T47D (cell line): ENCODE results near the gene SGCA.

Experiments used
- DNase-seq, 2 experiments: peaks; one replicate each; pipeline versions ENCODE4 v3.0.0 to v3.0.0-alpha.2; 2011 to 2012; ENCODE audit warnings: low read depth in 1 of 2, low spot score in 1 of 2
- JUND ChIP-seq: IDR thresholded peaks from 2 replicates; pipeline ENCODE4 v1.6.1; 2012; ENCODE audit warnings: low read depth
- in situ Hi-C: cut with HindIII; loops from 2 replicates; pipeline ENCODE4 v1.10.0; 2016; ENCODE audit warnings: low sequenced_read_pairs, low pct_unique_long_range_greater_than_20kb

SGCA gene

GRCh38 chr17:50169121-50169764 is 3.4 kb downstream of the SGCA start:
- in situ Hi-C loops, result no loop called here
- TF ChIP-seq JUND, result no peak
- peak; percentile 51 to 85 for DNase-seq

- in situ Hi-C loops, result no loop called here
Observed at GRCh38 chr17:50169881-50170459, 4.2 kb downstream of the SGCA start.

GRCh38 chr17:50170662-50171370 is 5.0 kb downstream of the SGCA start:
- no peak for TF ChIP-seq JUND
- DNase-seq, result no peak
- in situ Hi-C loops, result no loop called here

More at GRCh38 chr17:50169881-50170459, 4.2 kb downstream of the SGCA start:
- no peak for TF ChIP-seq JUND
- no peak for DNase-seq

- TF ChIP-seq JUND, result no peak
- in situ Hi-C loops, result no loop called here
- no peak for DNase-seq
Observed at GRCh38 chr17:50171371-50172071, 5.7 kb downstream of the SGCA start.

- in situ Hi-C loops, result no loop called here
- TF ChIP-seq JUND, result no peak
- no peak for DNase-seq
Observed at GRCh38 chr17:50172130-50172529, 6.3 kb downstream of the SGCA start.

- TF ChIP-seq JUND, result no peak
- in situ Hi-C loops, result no loop called here
- DNase-seq, result no peak
Observed at GRCh38 chr17:50172936-50173334, 7.1 kb downstream of the SGCA start.

- in situ Hi-C loops, result no loop called here
- TF ChIP-seq JUND, result no peak
- DNase-seq, result no peak
Observed at GRCh38 chr17:50173335-50173941, 7.6 kb downstream of the SGCA start.

GRCh38 chr17:50174444-50174843 is 8.6 kb downstream of the SGCA start:
- in situ Hi-C loops, result no loop called here
- no peak for DNase-seq

GRCh38 chr17:50175035-50175807 is 9.4 kb downstream of the SGCA start:
- in situ Hi-C loops, result no loop called here
- no peak for DNase-seq
- TF ChIP-seq JUND, result no peak

More at GRCh38 chr17:50174444-50174843, 8.6 kb downstream of the SGCA start:
- no peak for TF ChIP-seq JUND

- TF ChIP-seq JUND, result no peak
- in situ Hi-C loops, result no loop called here
- no peak for DNase-seq
Observed at GRCh38 chr17:50176559-50177357, 11.0 kb downstream of the SGCA start.

GRCh38 chr17:50177476-50177875 is 11.7 kb downstream of the SGCA start:
- DNase-seq, result no peak
- in situ Hi-C loops, result no loop called here
- TF ChIP-seq JUND, result no peak
